GM18519 (cell line): ENCODE measurements around the gene SPATA31E1.

ENCODE experiments used
- ATAC-seq: cut with Tn5 transposase; IDR thresholded peaks from one replicate; pipeline ENCODE4 v1.9.1; 2021; ENCODE audit warnings: mild to moderate bottlenecking, moderate library complexity; ENCODE audit not compliant: unreplicated experiment, low FRiP score

Gene SPATA31E1

DNA sequence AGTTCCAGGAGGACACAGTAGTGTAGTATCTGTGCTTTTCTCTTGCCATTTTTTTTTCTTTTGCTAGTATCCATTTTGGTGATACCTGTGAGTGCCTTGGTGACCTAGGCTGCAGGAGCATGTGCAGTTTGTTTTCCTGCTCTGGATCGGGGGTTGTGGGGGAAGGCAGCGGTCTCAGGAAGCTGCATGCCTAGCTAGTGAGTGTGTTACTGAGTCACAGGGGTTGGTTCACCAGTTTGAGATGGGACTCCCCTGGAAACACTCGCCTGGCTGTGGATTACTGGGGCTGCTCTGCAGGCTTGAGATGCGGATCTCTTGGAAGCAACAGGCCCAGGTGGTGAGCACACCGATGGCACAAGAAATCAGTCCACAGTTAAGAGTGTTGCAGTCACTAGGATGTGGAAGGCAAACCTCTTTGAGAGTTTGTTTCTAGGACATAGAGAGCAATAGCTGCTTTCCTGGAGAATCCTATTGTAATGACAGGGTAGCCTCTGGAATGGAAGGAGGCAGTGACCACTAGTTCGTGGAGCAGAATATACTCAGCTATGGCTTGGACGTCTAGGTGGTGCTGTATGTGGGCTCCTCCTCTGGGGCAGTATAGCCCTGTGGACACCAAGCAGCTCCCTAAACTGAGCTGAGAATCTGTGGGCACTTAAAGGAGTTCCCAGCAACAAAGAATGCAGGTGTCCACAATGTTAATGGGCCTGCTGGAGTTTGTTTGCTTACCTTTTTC, 20.0 kb upstream of the SPATA31E1 start:
- ATAC-seq, result no peak

DNA sequence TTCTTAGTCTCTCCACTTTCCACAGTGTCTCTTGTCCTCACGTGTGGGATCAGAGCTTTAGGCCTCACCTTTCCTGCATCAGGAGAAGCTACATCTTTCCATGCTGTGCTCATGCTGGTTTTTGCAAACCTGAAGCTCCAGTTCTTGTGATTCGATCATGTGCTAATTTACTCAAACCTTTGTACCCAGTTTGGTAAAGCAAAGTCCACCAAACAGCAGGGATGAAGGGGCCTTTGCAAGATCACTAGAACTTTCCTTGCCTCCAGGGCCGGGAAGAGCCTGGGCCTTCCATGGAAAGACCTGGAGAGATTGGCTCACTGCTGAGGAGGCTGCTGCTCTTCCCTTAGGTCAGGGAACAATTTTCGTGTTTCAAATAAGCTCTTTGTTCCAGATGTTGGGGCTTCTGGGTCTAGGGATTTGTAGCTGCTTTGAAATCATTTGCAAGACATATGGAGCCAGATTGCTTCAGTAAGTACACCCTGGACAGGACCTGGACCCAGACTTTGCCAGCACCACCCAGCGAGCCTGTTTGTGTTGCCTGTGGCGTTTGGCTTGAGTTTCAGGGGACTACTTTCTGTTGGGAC, 18.7 kb upstream of the SPATA31E1 start:
- no peak for ATAC-seq

DNA sequence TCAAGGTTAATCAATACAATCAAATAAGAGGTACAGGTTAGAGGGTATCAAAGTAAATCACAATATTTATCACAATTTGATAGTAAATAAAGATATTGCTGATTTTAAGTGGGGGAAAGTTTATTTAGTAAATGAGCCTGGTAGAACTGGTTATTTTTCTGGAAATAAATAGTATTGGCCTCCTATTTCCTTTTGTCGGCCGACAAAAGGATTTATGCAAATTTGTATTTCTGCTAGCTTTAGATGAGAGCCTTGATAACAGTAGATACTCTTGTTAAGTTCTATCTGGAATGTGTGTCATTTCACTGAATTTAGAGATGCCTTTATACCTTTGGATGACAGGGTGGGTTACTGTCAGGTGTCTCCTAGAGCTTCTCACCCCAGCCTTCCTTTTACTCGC, 17.8 kb upstream of the SPATA31E1 start:
- ATAC-seq, result no peak

DNA sequence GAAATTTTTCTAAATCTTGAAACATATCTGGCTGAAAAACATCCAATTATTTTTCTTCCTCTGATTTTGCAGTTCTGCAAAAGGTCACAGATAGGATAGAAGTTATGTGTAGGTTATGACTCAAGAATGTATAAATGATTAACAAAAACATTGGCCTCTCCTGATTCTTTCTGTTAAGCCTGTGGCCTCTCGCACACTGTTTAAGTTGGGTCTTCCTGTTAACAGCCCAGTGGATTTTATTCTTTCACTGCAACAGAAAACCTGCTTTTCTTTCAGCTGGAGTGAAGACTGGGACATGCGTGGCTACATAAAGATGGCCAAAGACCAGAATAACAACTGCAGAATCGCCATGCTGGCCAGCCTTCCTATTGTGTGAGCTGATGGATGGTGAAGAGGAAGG, 17.1 kb upstream of the SPATA31E1 start:
- no peak for ATAC-seq

DNA sequence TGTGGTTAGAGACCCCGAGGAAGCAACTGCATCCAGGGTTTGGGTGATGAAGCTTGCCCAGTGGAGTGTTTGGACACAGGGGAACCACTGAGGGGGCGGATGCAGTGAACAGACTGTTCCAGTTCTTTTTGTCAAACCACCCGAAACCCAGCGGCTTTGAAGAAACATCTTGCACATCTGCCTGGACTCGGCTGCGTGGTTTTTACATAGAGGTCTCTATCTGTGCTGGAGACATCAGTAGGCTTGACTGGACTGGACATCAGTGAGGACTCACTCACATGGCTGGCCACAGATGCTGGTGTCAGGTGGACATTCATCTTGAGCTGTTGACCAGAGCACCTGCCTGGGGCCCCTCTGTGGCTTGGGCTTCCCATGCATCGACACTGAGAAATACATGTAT, 15.3 kb upstream of the SPATA31E1 start:
- ATAC-seq, result no peak

DNA sequence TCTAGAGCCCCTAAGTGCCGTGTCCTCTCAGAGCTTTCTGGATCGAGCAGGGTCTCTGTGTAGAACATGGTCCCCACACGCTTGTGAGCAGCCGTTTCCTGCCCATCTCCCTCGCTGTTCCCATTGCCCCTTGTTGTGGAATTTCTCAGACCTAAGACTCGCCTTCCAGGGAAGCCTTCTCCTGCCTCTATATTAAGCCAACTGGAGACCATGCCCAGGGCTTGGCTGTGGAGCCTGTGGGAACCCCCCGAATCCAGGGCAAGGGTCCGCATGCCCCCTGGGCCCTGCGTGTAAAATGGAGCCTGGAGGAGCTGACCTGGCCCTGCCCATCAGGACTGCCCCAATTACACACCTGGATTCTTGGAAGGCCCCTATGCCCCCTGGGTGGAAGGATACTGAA, 14.5 kb upstream of the SPATA31E1 start:
- no peak for ATAC-seq

DNA sequence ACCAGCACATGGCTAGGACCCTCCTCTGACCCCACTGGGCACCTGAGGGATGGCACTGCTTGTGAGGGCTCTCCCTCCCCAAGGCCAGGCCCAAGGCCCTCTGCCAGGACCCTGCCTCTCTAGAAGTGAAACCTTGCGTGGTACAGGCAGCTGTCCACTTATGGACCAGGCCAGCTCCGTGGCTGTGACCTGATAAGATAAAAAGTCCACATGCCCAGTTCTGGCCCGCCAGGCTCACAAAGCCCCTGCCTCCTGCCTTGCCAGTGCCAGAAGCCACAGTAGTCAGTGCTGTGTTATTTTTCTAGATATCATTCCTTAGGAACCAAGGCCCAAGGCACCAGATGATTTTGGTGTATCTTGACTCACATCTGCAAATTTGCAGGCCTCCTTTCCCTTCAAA, 14.0 kb upstream of the SPATA31E1 start:
- ATAC-seq, result no peak

DNA sequence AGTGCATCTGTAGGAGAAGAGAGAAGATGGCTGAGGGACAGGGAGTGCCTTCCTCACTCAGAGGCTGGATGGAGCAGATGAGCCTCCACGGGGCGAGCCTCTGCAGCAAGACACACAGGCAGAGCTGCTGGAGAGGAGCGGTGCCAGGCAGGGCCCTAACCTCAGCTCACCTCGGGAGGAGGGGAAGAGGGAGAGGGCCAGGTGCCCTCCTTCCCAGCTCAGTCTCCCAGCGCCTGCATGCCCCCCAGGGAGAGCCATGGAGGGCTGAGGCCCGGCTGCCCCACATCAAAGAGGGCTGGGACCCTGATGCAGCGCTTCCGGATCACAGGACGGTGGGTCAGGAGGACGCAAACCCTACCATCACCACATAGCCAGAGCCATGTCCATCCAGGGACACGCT, 13.6 kb upstream of the SPATA31E1 start:
- no peak for ATAC-seq

DNA sequence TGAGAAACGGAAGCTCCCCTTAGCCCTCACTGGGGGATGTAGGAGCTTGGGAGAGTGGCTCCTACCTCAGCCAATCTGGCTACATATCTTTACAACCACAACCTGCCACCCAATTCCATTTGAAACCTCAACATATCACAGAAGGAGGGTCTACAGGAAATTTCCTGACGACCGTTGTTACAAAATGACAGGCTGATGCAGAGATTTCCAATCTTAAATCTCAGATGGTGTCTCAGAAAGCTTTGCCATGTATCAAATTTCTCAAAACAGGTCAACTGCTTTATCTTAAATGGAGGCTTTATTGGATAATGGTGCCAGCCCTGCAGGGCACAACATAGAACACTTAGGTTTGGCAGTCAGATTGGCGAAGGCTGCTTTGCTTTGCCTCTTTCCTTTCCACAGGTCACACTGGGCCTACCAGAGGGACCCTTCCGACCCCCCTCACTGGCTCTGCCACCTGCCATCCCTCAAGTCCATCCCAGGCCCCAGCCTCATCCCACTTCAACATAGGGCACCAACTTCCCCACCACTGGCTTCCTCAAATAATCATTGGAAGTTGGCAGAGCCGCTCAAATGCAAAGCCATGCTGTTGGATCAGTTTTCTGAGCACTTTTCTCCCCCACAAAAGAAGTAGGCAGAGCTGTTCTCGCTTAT, 11.1 kb upstream of the SPATA31E1 start:
- no peak for ATAC-seq

DNA sequence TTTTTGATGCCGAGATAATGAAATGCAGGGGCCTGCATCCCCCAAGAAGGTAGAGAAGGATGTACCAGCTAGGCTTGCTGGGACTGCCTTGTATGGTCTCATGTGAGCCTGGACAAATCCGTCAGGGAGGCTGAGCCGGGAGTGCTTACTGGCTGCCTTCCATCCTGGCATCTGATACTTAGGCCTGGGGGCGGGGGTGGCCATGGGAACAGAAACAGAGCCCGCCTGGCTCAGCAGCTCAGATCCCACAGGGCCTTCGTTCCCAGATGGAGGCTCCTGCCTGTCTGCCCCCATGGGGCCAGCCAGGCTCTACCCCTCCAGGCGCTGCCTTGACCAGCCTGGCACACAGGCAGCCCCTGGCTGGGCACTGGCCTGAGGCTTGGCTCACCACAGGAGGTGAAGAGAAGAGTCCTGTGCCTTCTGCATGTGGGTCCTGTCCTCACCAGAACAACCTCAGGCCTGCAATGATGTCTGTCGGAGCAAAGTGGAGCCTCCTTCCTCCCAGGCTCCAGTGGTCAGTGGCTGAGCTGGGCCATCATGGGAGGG, 10.5 kb upstream of the SPATA31E1 start:
- ATAC-seq, result no peak

DNA sequence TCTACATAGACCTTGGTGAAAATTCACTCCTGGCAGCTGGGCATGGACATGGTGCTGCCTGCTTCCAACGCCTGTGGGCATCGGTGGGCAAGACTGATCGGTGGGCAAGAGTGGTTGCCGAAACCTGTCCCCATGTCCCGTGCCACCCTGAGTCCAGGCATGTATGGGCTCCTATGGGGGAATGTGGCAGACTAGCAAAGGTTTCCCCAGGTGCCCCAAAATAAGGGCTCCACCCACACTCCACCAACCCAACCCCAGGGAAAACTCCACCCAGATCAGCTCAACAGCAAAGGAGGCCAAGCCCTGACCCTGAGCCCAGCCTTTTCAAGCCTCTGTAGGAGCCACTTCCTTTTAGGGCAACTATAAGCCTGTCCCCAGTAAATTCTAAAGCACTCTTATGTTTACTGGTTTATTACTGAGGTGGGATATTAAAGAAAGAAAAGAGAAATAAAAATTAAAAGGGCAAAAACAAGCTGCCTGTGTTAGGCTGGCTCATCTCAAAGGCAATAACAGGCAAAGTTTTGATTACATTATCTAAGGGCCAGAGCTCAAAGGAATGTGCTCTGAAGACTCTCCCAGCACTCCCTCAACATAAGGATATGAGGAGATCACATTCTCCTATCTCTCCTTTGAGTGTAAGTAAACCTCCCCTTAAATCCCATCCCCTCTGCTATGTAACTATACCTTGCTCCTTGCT, 8.9 kb upstream of the SPATA31E1 start:
- ATAC-seq, result no peak

DNA sequence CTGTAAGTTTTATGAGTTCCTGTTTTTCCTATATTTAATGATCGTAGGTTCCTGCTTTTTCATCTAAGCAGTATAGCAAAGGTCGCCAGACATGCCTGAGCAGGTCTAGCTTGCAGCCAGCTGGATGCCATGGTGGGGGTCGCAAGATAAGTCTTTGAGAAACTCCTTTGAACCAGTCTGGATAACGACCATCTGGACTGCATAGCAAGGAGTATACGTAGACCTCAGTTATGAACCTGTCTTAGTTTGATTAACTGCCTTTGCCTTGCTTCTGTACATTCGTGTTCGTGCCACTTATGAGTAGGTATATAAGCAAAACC, 8.4 kb upstream of the SPATA31E1 start:
- ATAC-seq, result no peak

DNA sequence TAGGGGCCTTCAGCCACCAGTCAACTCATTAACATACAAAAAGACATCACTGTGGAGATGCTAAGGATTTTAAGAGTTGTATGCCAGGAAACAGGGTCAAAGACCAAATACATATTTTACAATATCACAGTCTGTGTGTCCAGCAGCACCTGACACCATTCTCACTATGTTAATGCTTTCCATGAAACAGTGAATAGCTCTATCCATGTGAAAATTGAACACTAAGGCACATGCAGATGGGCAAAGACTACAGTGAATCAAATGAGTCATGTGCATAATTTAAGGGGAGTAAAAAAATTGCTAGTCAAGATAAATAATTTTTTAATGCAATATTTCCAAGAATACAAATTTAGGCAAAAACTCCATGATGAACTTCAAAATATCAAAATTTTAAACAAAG, 7.6 kb upstream of the SPATA31E1 start:
- no peak for ATAC-seq

DNA sequence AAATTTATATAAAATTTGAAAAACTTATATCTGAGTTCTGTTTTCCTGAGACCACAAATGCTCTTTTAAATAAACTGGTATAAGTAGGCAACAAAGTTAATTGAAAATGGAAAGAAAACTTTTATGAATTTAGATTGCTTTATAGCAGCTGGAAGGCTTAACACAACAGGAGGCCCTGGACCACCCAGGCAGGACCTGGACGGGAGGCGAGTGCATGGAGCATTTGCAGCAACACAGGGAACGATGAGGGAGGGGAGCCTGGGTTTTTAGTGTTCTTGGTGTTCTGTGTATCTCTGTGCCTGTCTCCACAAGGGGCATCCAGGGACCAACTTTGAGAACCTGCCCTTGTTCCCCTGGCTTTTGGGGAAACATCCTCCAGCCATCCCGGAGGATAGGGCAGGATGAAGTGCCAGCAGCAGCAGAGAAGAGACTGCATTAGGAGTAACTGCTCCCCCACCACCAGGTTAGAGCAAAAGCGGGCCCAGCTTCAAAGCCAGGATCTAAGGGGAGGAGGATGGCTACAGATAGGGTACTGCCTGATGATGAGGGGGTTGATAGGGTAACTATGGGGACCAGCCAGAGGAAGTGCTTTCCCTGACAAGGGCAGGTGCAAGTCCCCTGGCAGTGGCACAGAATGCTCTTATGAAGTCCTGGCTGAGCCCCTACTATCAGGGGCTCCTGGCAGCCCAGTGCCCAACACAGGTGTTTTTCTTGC, 6.7 kb upstream of the SPATA31E1 start:
- ATAC-seq, result no peak

DNA sequence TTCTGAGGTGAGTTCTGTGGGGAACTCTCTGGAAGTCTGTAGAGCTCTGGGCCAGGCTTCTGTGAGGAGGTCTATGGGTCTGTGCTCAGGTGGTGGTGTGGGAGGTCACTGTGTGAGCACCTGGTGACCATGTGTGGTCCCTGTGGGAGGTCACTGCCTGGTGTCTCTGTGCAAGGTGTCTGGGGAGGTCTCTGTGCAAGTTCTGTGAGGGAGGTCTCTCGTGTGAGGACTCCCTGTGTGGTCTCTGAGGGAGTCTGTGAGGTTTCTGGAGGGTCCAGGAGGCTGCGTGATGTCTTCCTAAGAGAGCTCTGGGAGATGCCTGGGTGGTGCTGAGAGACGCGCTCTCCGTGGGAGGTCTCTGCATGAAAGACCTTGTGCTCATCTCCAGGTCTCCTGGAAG, 6.0 kb upstream of the SPATA31E1 start:
- ATAC-seq, result no peak

DNA sequence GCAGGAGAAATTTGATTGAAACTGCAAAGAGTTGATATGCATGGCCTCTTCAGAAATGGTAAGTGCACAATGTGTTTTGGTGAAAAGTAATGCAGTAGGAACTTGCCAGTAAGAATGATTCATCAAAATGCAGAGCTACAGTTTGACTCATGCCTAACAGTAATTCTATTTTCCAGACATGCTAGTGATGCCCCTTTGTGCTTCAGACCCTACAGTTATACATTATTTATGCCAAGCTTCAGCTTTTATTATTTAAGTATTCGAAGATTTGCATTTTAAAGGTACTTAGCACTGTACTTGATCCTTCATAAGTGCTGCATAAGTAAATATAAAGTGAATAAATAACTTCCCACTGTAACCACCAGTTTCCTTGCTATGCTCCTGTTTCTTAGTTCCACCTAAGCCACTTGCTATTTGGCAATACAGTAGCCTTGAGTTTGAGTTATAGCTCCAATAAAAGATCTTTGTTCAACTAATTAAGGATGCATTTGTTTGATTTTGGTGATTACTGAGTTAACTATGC, 3.6 kb upstream of the SPATA31E1 start:
- ATAC-seq, result no peak

DNA sequence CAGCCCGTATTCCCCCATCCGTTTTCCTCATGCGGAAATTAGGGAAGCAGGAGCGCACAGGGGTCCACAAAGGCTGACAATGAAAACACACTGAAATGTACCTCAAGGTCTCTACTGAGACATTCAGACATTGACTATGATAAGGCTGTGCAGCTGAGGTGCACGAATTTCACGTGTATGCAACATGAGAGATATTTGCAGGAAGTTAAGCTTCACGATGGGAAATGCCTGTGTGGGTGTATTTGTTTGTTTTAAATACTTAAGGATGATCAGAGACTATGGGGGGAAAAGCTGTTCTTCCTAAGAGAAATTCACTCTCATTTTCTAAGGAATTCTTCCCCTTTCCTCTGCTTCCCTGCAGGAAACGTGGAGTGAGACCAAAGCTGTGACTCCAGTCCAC, 2.6 kb upstream of the SPATA31E1 start:
- ATAC-seq, result no peak

DNA sequence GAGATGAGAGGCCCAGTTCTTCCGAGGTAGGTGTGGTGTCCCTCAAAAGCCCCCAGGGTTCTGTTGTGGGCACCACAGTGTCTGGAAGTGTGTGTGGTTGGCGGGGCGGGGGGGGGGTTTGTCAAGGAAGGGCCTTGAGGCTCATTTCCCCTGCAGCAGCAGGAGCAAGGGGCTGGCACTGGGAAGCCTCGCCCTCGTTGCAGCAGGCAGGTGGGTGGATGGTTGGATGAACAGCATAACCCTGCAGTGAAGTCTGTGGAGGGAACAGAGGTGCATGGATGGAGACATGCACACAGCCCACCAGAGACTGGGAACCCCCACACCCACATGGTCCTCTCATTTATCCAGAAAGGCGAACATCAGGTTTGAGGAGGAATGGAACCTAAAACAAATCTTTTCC, 2.0 kb upstream of the SPATA31E1 start:
- ATAC-seq, result no peak

DNA sequence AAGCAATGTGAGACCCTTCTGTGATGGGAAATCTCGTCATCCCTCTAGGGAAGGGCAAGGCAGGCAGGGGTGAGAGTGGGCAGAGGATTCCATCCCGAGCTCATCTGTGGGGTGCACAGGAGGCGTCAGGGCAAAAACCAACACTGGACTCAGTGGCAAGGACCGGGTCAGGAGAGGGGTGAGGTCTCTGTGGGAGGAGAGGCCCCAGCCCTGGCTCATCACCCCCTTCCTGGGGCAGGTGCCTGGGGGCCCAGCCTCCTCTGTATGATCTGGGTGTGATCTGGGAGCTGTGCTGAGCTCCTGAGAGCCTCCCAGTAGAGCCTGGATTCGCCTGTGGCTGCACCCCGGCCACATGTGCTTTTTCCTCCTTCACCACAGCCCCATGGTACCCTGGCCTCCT, 597 bp downstream of the SPATA31E1 start:
- no peak for ATAC-seq

DNA sequence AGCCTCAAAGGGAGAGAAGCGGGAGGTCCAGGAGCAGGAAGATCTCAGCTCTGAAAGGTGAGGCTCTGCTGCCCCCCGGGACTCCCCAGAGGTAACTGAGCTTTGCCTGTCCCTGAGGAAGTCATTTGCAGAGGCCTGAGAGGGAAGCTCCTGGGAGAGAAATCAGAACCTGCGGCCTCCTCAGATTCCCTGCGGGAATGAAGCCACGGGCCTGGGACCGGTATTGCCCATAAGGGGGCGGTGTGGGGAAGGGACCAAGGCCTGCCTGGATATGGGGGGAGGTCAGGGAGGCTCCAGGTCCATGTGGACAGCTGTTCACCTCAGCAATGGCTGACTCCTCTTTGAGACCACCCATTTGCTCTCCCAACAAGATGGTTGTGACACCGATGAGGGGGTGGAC, 1.3 kb downstream of the SPATA31E1 start:
- ATAC-seq, result no peak
